Hepatocyte (in vitro differentiated cells): ENCODE measurements around the gene HLA-F. TPM values are rescaled to one million over a fixed set of nuclear protein-coding genes. Genes with fewer than 3 reads are reported as not detected.

Source experiments
- DNase-seq: peaks from one replicate; pipeline ENCODE4 v3.0.0-alpha.2; 2016; ENCODE audit warnings: low spot score
- H2AFZ ChIP-seq: fragments of 200-600 bp; sonication (generic); 2 replicates; pipeline ENCODE4 v1.6.0; 2016; ENCODE audit warnings: antibody characterized with exemption, mild to moderate bottlenecking
- H3K27ac ChIP-seq: fragments of 200-600 bp; sonication (generic); 2 replicates; pipeline ENCODE4 v1.5.1; 2016; ENCODE audit warnings: mild to moderate bottlenecking
- H3K27me3 ChIP-seq: fragments of 200-600 bp; sonication (generic); 2 replicates; pipeline ENCODE4 v1.6.1; 2016
- H3K36me3 ChIP-seq: fragments of 200-600 bp; sonication (generic); replicated peaks from 2 replicates; pipeline ENCODE4 v1.5.1; 2016; ENCODE audit warnings: low read depth; ENCODE audit not compliant: insufficient read depth
- H3K4me1 ChIP-seq: fragments of 200-600 bp; sonication (generic); 2 replicates; pipeline ENCODE4 v1.5.1; 2016; ENCODE audit warnings: mild to moderate bottlenecking, moderate library complexity; ENCODE audit not compliant: insufficient read depth
- H3K4me2 ChIP-seq: fragments of 200-600 bp; sonication (generic); 2 replicates; pipeline ENCODE4 v1.6.0; 2016
- H3K4me3 ChIP-seq: fragments of 200-600 bp; sonication (generic); 2 replicates; pipeline ENCODE4 v1.5.1; 2016; ENCODE audit warnings: mild to moderate bottlenecking
- H3K79me2 ChIP-seq: fragments of 200-600 bp; sonication (generic); 2 replicates; pipeline ENCODE4 v1.6.0; 2017; ENCODE audit warnings: mild to moderate bottlenecking
- H3K9me2 ChIP-seq: fragments of 200-600 bp; sonication (generic); replicated peaks from 2 replicates; pipeline ENCODE4 v1.6.0; 2017; ENCODE audit warnings: mild to moderate bottlenecking; ENCODE audit not compliant: insufficient read depth
- H3K9me3 ChIP-seq: fragments of 200-600 bp; sonication (generic); 2 replicates; pipeline ENCODE4 v1.5.1; 2016; ENCODE audit warnings: low read depth, mild to moderate bottlenecking
- H4K20me1 ChIP-seq: fragments of 200-600 bp; sonication (generic); 2 replicates; pipeline ENCODE4 v1.6.0; 2016; ENCODE audit warnings: mild to moderate bottlenecking; ENCODE audit not compliant: insufficient read depth, poor library complexity, severe bottlenecking
- EZH2 ChIP-seq: fragments of 200-600 bp; sonication (generic); IDR thresholded peaks from 2 replicates; pipeline ENCODE4 v1.6.1; 2016; ENCODE audit warnings: antibody characterized with exemption, mild to moderate bottlenecking, borderline replicate concordance
- EZH2phosphoT487 ChIP-seq: fragments of 200-600 bp; sonication (generic); IDR thresholded peaks from one replicate; pipeline ENCODE4 v1.6.1; 2018; ENCODE audit warnings: antibody characterized with exemption, mild to moderate bottlenecking, low read depth, moderate library complexity; ENCODE audit not compliant: unreplicated experiment, severe bottlenecking
- whole genome bisulfite sequencing: methylation state at CpG from one replicate; pipeline ENCODE4 v1.1.6; 2016; ENCODE audit warnings: low lambda C conversion rate; ENCODE audit errors: missing lambda C conversion rate; 5-methylcytosine and 5-hydroxymethylcytosine counted together
- polyA plus RNA-seq: library from polyadenylated mRNA; unstranded; fragments of >200 nt; fragmentation: Nextera tagmentation; extraction: Ambion mirVana; gene quantifications from 2 replicates; pipeline ENCODE4 v1.2.1, GENCODE V29; 2016
- total RNA-seq: library from RNA; depleted of rRNA; stranded (reverse); fragments of >200 nt; gene quantifications from 2 replicates; pipeline ENCODE4 v1.2.3, GENCODE V29; 2014
- TF ChIP-seq, protein P1 (sequence below): fragments of 200-600 bp; sonication (generic); IDR thresholded peaks from 2 replicates; pipeline ENCODE4 v1.5.1; 2016; ENCODE audit warnings: antibody characterized with exemption, mild to moderate bottlenecking; ENCODE audit not compliant: poor library complexity

Gene HLA-F
- total and polyA plus RNA-seq, 2 experiments from 2014 or later = 7.6 to 8.8 TPM

GRCh38 chr6:29676981-29677601 is 46.1 kb upstream of the HLA-F start:
- no peak overlapping the region for H2AFZ ChIP-seq
- DNase-seq = no peak

GRCh38 chr6:29678114-29678513 is 45.1 kb upstream of the HLA-F start:
- 92% methylated on average over 5 of the region's 5 CpGs for WGBS
- H3K4me1 ChIP-seq = no peaks in the 10 kb centered on the region
- H4K20me1 ChIP-seq = no peaks in the 10 kb centered on the region
- no peak overlapping the region for H3K27ac ChIP-seq
- H3K4me3 ChIP-seq = no peak overlapping the region
- H3K9me3 ChIP-seq = no peaks in the 10 kb centered on the region
- no peak for DNase-seq
- H3K79me2 ChIP-seq = no peaks in the 10 kb centered on the region
- no peak for TF ChIP-seq EZH2phosphoT487
- TF ChIP-seq, protein P1, sequence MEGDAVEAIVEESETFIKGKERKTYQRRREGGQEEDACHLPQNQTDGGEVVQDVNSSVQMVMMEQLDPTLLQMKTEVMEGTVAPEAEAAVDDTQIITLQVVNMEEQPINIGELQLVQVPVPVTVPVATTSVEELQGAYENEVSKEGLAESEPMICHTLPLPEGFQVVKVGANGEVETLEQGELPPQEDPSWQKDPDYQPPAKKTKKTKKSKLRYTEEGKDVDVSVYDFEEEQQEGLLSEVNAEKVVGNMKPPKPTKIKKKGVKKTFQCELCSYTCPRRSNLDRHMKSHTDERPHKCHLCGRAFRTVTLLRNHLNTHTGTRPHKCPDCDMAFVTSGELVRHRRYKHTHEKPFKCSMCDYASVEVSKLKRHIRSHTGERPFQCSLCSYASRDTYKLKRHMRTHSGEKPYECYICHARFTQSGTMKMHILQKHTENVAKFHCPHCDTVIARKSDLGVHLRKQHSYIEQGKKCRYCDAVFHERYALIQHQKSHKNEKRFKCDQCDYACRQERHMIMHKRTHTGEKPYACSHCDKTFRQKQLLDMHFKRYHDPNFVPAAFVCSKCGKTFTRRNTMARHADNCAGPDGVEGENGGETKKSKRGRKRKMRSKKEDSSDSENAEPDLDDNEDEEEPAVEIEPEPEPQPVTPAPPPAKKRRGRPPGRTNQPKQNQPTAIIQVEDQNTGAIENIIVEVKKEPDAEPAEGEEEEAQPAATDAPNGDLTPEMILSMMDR = no peak
- TF ChIP-seq EZH2 = no peak
- no peaks in the 10 kb centered on the region for H3K27me3 ChIP-seq
- no peak overlapping the region for H2AFZ ChIP-seq
- no peaks in the 10 kb centered on the region for H3K36me3 ChIP-seq
- no peaks in the 10 kb centered on the region for H3K9me2 ChIP-seq
- no peak overlapping the region for H3K4me2 ChIP-seq

More at GRCh38 chr6:29676981-29677601, 46.1 kb upstream of the HLA-F start:
- Histone ChIP-seq H4K20me1 (no peaks in the 10 kb centered on the region), H3K4me1 (no peaks in the 10 kb centered on the region), H3K27ac (no peak overlapping the region), H3K36me3 (no peaks in the 10 kb centered on the region), H3K9me2 (no peaks in the 10 kb centered on the region), H3K4me2 (no peak overlapping the region), H3K27me3 (no peaks in the 10 kb centered on the region), H3K79me2 (no peaks in the 10 kb centered on the region), H3K4me3 (no peak overlapping the region), H3K9me3 (no peaks in the 10 kb centered on the region)
- TF ChIP-seq EZH2 = no peak
- no peak for TF ChIP-seq EZH2phosphoT487
- TF ChIP-seq, protein P1 = no peak
- 68% methylated on average over 2 of the region's 2 CpGs for WGBS

- Histone ChIP-seq H3K36me3 (no peaks in the 10 kb centered on the region), H3K9me3 (no peaks in the 10 kb centered on the region), H3K79me2 (no peaks in the 10 kb centered on the region), H3K27ac (no peak overlapping the region), H3K27me3 (no peaks in the 10 kb centered on the region), H3K4me1 (no peaks in the 10 kb centered on the region), H3K9me2 (no peaks in the 10 kb centered on the region), H2AFZ (no peak overlapping the region), H3K4me2 (no peak overlapping the region), H3K4me3 (no peak overlapping the region), H4K20me1 (no peaks in the 10 kb centered on the region)
- no peak for DNase-seq
- TF ChIP-seq, protein P1 = no peak
- WGBS = 91% methylated on average over 13 of the region's 13 CpGs
These were observed 43.3 kb upstream of the HLA-F start for GRCh38 chr6:29679962-29680361.

- no peaks in the 10 kb centered on the region for H3K79me2 ChIP-seq
- no peak overlapping the region for H3K4me3 ChIP-seq
- no peak overlapping the region for H3K4me2 ChIP-seq
- no peaks in the 10 kb centered on the region for H3K9me2 ChIP-seq
- no peaks in the 10 kb centered on the region for H3K4me1 ChIP-seq
- H3K9me3 ChIP-seq = no peaks in the 10 kb centered on the region
- whole genome bisulfite sequencing = 93% methylated on average over 24 of the region's 24 CpGs
- H3K27ac ChIP-seq = no peak overlapping the region
- H4K20me1 ChIP-seq = no peaks in the 10 kb centered on the region
- DNase-seq = no peak
- TF ChIP-seq EZH2phosphoT487 = no peak
- TF ChIP-seq, protein P1 = no peak
- TF ChIP-seq EZH2 = no peak
- H3K27me3 ChIP-seq = no peaks in the 10 kb centered on the region
- no peak overlapping the region for H2AFZ ChIP-seq
- H3K36me3 ChIP-seq = no peaks in the 10 kb centered on the region
These were observed 42.8 kb upstream of the HLA-F start for GRCh38 chr6:29680416-29680815.
